Peyer's patch (tissue), 4 donors: Measurements from ENCODE around the gene OR2G3.

Experiments
- POLR2A ChIP-seq, 2 donors: fragments of 450-650 bp; IDR thresholded peaks; one replicate each; pipeline ENCODE4 v1.5.1; 2017; ENCODE audit warnings: antibody characterized with exemption in 2 of 2, mild to moderate bottlenecking in 2 of 2, moderate library complexity in 2 of 2
- TF ChIP-seq, protein P1 (sequence below), 6 experiments: fragments of 450-650 bp in 4 of 6; fragments of 200-600 bp in 2 of 6; sonication (generic) in 1 of 6; IDR thresholded peaks; one replicate each; pipeline ENCODE4 v1.5.1; 2017 to 2019; ENCODE audit warnings: antibody characterized with exemption in 6 of 6, mild to moderate bottlenecking in 3 of 6, moderate library complexity in 1 of 6

DNA sequence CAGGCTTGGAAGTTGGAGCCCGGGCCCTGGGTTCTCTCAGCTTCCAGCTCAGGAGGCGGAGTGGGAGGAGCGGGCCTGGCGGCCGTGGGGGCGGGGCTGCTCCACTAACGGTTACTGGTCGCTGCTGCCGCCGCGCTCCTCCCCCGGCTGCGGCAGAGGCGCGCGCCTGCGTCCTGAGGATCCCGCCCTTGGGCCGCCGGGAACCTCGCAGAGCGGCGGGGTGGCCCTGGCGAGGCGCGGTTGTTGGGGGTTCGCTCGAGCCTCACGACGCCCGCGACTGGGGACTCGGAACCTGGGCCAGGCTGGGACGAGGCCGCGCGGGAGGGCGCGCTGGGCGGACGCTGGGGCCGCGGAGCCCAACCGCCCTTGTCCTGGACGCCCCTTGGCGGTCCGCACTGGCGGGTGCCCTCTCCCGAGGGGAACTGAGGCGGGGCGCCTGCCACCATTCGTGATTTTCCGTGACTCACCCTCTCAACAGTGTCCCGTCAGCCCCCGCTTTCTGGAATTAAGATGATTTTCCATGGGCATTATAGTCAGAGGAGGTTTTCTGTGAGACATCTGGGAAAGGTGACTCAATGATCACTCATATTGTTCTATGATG is 34.1 kb downstream of the OR2G3 start:
- TF ChIP-seq, protein P1, sequence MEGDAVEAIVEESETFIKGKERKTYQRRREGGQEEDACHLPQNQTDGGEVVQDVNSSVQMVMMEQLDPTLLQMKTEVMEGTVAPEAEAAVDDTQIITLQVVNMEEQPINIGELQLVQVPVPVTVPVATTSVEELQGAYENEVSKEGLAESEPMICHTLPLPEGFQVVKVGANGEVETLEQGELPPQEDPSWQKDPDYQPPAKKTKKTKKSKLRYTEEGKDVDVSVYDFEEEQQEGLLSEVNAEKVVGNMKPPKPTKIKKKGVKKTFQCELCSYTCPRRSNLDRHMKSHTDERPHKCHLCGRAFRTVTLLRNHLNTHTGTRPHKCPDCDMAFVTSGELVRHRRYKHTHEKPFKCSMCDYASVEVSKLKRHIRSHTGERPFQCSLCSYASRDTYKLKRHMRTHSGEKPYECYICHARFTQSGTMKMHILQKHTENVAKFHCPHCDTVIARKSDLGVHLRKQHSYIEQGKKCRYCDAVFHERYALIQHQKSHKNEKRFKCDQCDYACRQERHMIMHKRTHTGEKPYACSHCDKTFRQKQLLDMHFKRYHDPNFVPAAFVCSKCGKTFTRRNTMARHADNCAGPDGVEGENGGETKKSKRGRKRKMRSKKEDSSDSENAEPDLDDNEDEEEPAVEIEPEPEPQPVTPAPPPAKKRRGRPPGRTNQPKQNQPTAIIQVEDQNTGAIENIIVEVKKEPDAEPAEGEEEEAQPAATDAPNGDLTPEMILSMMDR (IDR thresholded peaks at IDR 0.05), result no peak
- TF ChIP-seq POLR2A (IDR thresholded peaks at IDR 0.05), result no peak
